A549 (cell line): ENCODE measurements around the gene GADD45B.
"Not testable (repeated sequence)": the region's sequence is repeated elsewhere in the genome, so short reads cannot be mapped to it uniquely, and the experiment has no call there.

Source experiments
- CHD2 ChIP-seq: fragments of 150-350 bp; IDR thresholded peaks from 2 replicates; pipeline ENCODE4 v1.6.1; 2014; ENCODE audit warnings: low read length; ENCODE audit not compliant: partially characterized antibody
- EP300 ChIP-seq, 2 experiments: fragments of >200 bp; sonication (Bioruptor Twin); formaldehyde crosslinking; IDR thresholded peaks; 2 replicates in 1 of 2; 3 replicates in 1 of 2; pipeline ENCODE4 v1.6.1; 2016 to 2017
- HOXB5 ChIP-seq: fragments of 250-450 bp; sonication (Bioruptor Pico); IDR thresholded peaks from 2 replicates; pipeline ENCODE4 v1.5.0; 2020; ENCODE audit warnings: mild to moderate bottlenecking, moderate library complexity
- MAZ ChIP-seq: fragments of 150-350 bp; IDR thresholded peaks from 2 replicates; pipeline ENCODE4 v1.6.1; 2014; ENCODE audit warnings: antibody characterized with exemption, low read depth, low read length, borderline replicate concordance
- MYC ChIP-seq: IDR thresholded peaks from 2 replicates; pipeline ENCODE4 v1.6.1; 2012; ENCODE audit warnings: mild to moderate bottlenecking, inconsistent platforms, low read length, improper control_type of control experiment, borderline replicate concordance
- PHF8 ChIP-seq: fragments of 200-600 bp; sonication (generic); IDR thresholded peaks from 2 replicates; pipeline ENCODE4 v1.6.1; 2016; ENCODE audit warnings: low read depth, mild to moderate bottlenecking, antibody characterized with exemption, moderate library complexity, borderline replicate concordance
- POLR2A ChIP-seq: IDR thresholded peaks from 2 replicates; pipeline ENCODE4 v1.6.1; 2012; ENCODE audit warnings: mild to moderate bottlenecking, low read length
- POLR2AphosphoS2 ChIP-seq: conservative IDR thresholded peaks from 2 replicates; pipeline ENCODE4 v1.6.1; 2012; ENCODE audit warnings: low read length, improper control_type of control experiment, inconsistent platforms
- RAD21 ChIP-seq, 2 experiments: fragments of >200 bp in 1 of 2; sonication (Bioruptor Twin) in 1 of 2; formaldehyde crosslinking in 1 of 2; IDR thresholded peaks in 1 of 2; conservative IDR thresholded peaks in 1 of 2; 2 replicates in 1 of 2; 3 replicates in 1 of 2; pipeline ENCODE4 v1.6.1; 2012 to 2018; ENCODE audit warnings: inconsistent platforms in 1 of 2
- RCOR1 ChIP-seq: fragments of 150-350 bp; IDR thresholded peaks from 2 replicates; pipeline ENCODE4 v1.6.1; 2014; ENCODE audit warnings: antibody characterized with exemption, low read length, low read depth
- ZNF302 ChIP-seq: fragments of 250-450 bp; sonication (Bioruptor Pico); IDR thresholded peaks from 2 replicates; pipeline ENCODE4 v1.9.0; 2021; ENCODE audit warnings: inconsistent platforms, mild to moderate bottlenecking, moderate library complexity
- TF ChIP-seq, protein P1 (sequence below): fragments of >200 bp; sonication (Bioruptor Twin); formaldehyde crosslinking; IDR thresholded peaks from 3 replicates; pipeline ENCODE4 v1.5.1; 2016
- TF ChIP-seq, protein P2 (sequence below): IDR thresholded peaks from 2 replicates; pipeline ENCODE4 v1.6.1; 2012
- TF ChIP-seq, protein P3 (sequence below): IDR thresholded peaks from 2 replicates; pipeline ENCODE4 v1.6.1; 2012; ENCODE audit warnings: low read depth, borderline replicate concordance

DNA sequence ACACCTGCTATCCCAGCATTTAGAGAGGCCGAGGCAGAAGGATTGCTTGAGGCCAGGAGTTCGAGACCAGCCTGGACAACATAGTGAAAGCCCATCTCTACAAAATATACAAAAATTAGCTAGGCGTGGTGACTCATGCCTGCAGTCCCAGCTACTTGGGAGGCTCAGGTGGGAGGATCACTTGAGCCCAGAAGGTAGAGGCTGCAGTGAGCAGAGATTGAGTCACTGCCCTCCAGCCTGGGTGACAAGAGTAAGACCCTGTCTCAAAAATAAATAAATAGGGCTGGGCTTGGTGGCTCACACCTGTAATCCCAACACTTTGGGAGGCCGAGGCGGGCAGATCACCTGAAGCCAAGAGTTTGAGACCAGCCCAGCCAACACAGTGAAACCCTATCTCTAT is 12.2 kb upstream of the GADD45B start:
- TF ChIP-seq, protein P1, sequence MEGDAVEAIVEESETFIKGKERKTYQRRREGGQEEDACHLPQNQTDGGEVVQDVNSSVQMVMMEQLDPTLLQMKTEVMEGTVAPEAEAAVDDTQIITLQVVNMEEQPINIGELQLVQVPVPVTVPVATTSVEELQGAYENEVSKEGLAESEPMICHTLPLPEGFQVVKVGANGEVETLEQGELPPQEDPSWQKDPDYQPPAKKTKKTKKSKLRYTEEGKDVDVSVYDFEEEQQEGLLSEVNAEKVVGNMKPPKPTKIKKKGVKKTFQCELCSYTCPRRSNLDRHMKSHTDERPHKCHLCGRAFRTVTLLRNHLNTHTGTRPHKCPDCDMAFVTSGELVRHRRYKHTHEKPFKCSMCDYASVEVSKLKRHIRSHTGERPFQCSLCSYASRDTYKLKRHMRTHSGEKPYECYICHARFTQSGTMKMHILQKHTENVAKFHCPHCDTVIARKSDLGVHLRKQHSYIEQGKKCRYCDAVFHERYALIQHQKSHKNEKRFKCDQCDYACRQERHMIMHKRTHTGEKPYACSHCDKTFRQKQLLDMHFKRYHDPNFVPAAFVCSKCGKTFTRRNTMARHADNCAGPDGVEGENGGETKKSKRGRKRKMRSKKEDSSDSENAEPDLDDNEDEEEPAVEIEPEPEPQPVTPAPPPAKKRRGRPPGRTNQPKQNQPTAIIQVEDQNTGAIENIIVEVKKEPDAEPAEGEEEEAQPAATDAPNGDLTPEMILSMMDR = not testable (repeated sequence)
- TF ChIP-seq, protein P2, sequence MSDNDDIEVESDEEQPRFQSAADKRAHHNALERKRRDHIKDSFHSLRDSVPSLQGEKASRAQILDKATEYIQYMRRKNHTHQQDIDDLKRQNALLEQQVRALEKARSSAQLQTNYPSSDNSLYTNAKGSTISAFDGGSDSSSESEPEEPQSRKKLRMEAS = not testable (repeated sequence)
- not testable (repeated sequence) for TF ChIP-seq RAD21 (conservative IDR thresholded peaks at IDR 0.05 in 1 of 2, IDR thresholded peaks at IDR 0.05 in 1 of 2); RCOR1; MYC; POLR2AphosphoS2; ZNF302 (CRISPR knock-in tag); PHF8; HOXB5 (CRISPR knock-in tag); POLR2A; EP300 (IDR thresholded peaks at IDR 0.05); CHD2; MAZ
- TF ChIP-seq, protein P3, sequence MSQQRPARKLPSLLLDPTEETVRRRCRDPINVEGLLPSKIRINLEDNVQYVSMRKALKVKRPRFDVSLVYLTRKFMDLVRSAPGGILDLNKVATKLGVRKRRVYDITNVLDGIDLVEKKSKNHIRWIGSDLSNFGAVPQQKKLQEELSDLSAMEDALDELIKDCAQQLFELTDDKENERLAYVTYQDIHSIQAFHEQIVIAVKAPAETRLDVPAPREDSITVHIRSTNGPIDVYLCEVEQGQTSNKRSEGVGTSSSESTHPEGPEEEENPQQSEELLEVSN = not testable (repeated sequence)
